ENCODE data around the gene GPR132. TPM values are rescaled to one million over a fixed set of nuclear protein-coding genes. Genes with fewer than 3 reads are reported as not detected.
A peak's percentile ranks its signal among the peaks of the same experiment; 100 is the strongest.

The GPR132 gene
- total RNA-seq, 2 donors from 2014 or later = 0.27 to 3.3 TPM

DNA sequence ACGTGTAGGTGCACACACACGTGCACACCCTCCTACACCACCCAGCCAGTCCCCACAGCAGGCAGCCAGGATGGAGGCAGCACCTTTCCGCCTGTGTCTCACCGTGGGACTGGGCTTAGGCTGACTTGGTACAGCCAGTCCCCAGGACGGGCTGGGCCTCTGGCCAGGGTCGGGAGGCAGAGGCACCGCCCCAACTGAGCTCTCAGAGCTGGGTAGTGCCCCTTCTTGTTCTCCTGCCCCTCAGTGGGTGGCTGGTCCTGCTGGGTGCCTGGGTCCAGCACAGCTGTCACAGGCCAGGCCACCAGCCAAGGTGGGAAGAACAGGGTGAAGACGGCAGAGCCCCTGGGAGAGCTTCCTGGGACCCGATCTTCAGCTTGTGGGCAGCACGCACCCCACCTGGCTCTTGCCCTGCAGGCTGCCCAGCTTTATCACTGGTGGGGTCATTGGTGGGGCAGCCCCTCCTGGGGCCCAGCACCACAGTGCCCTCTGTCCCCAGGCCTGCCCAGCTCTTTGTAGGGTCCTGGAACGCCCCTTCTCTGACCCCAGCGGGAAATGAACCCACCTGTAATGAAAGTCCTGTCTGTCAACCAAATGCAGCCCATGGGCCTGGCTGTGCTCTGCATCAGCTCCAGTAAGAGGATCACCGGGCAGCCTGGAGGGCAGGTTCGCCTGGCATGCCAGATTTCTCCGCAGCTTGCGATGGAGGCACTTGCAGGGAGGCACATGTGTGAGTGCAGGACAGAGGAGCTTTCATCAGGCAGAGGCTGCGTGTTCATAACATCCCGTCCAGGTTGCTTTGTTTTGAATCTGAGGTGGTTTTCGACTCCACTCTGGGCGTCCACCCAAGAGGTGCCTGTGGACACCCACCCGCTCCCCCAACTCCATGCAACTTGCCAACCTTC lies 59.0 kb downstream of the GPR132 start:
- Mint-ChIP-seq H3K4me1 (no peaks in the 10 kb centered on the region), H3K36me3 (ENCODE audit: low read depth) (peaks cover 19% of the 10 kb centered on the region), H3K27me3 (ENCODE audit: insufficient read depth) (no peaks in the 10 kb centered on the region), H3K4me3 (no peak overlapping the region), H3K27ac (peak overlapping the region; percentile 35), H3K9me3 (no peaks in the 10 kb centered on the region)
- Histone ChIP-seq H3K36me3 (ENCODE audit: control insufficient read depth, insufficient read depth, low read length) (peaks cover 26% of the 10 kb centered on the region), H3K27me3 (ENCODE audit: control insufficient read depth, insufficient read depth, low read length, poor library complexity, severe bottlenecking) (no peaks in the 10 kb centered on the region), H3K9me3 (ENCODE audit: control insufficient read depth, low read length) (no peaks in the 10 kb centered on the region), H3K4me3 (ENCODE audit: low read length) (no peak overlapping the region), H3K9ac (ENCODE audit: extremely low read depth, low read length, poor library complexity, severe bottlenecking) (no peak overlapping the region), H3K27ac (ENCODE audit: low read depth, low read length) (no peak overlapping the region), H3K4me1 (ENCODE audit: control insufficient read depth, insufficient read depth, low read length) (no peaks in the 10 kb centered on the region)
- whole genome bisulfite sequencing, 2 experiments (ENCODE audit: insufficient coverage in 1 of 2, insufficient read length in 1 of 2) = 96 to 98% methylated on average over 15 to 21 of the region's 21 CpGs
- TF ChIP-seq CTCF (conservative IDR thresholded peaks at IDR 0.05) = no peak
- no peak for DNase-seq

DNA sequence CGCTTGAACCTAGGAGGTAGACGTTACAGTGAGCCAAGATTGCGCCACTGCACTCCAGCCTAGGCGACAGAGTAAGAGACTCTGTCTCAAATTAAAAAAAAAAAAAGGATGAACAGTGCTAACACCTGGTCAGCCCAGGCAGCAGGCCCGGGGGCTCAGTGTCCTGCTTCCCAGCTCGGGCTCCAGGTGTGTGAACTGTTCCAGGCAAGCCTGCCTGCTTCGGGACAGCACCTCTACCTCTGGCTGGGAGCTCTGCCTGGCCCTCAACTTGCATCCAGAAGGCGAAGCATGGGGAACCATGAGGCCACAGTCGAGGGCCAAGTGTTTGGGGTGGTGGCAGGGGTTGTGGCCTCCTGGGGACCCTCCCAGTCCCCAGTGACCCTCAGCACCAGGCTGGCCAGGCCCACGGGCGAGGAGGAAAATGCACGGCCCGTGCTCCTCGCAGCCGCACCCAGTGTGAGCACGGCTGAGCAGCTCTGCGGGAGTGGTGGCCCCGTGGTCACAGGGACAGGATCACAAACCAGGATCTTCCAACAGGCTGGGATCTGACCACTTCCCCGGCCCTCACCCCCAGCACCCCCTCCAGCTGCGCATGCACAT lies 59.8 kb downstream of the GPR132 start:
- Histone ChIP-seq H3K9ac (ENCODE audit: extremely low read depth, low read length, poor library complexity, severe bottlenecking) (no peak overlapping the region), H3K36me3 (ENCODE audit: control insufficient read depth, insufficient read depth, low read length) (peaks cover 20% of the 10 kb centered on the region), H3K4me1 (ENCODE audit: control insufficient read depth, insufficient read depth, low read length) (no peaks in the 10 kb centered on the region), H3K4me3 (ENCODE audit: low read length) (no peak overlapping the region), H3K27ac (ENCODE audit: low read depth, low read length) (no peak overlapping the region), H3K27me3 (ENCODE audit: control insufficient read depth, insufficient read depth, low read length, poor library complexity, severe bottlenecking) (no peaks in the 10 kb centered on the region), H3K9me3 (ENCODE audit: control insufficient read depth, low read length) (no peaks in the 10 kb centered on the region)
- no peaks in the 10 kb centered on the region for H3K4me1 Mint-ChIP-seq
- peaks cover 16% of the 10 kb centered on the region for H3K36me3 Mint-ChIP-seq (ENCODE audit: low read depth)
- TF ChIP-seq CTCF (conservative IDR thresholded peaks at IDR 0.05) = no peak
- WGBS, 2 experiments (ENCODE audit: insufficient coverage in 1 of 2, insufficient read length in 1 of 2) = 92 to 97% methylated on average over 15 to 20 of the region's 20 CpGs
- no peaks in the 10 kb centered on the region for H3K27me3 Mint-ChIP-seq (ENCODE audit: insufficient read depth)
- H3K27ac Mint-ChIP-seq = no peak overlapping the region
- H3K9me3 Mint-ChIP-seq = no peaks in the 10 kb centered on the region
- no peak for DNase-seq
- no peak overlapping the region for H3K4me3 Mint-ChIP-seq

Other genes with a start within 250 kb of the GPR132 start
- 10 to 100 TPM; 38.9 to 43.1 TPM for gene CEP170B, start 200.2 kb downstream of the GPR132 start, total RNA-seq
- not detected for gene PLD4, start 140.6 kb downstream of the GPR132 start, total RNA-seq
- 1 to 10 TPM in 1 of 2 donors, under 1 TPM in 1; 0.93 to 2.2 TPM for gene AHNAK2, start 87.1 kb downstream of the GPR132 start, total RNA-seq
- 10 to 100 TPM; 11.2 to 12.5 TPM for gene CLBA1, start 79.6 kb downstream of the GPR132 start, total RNA-seq
- gene CDCA4, start 44.3 kb downstream of the GPR132 start, total RNA-seq = 10 to 100 TPM; 46.6 to 65.1 TPM
- 1 to 10 TPM; 6.4 TPM for gene JAG2, start 103.3 kb upstream of the GPR132 start, total RNA-seq
- gene NUDT14, start 115.9 kb upstream of the GPR132 start, total RNA-seq = 10 to 100 TPM; 43.4 to 59.5 TPM
- 10 to 100 TPM; 21.8 to 26.9 TPM for gene BTBD6, start 183.1 kb upstream of the GPR132 start, total RNA-seq
- 10 to 100 TPM; 37.0 to 44.5 TPM for gene BRF1, start 235.6 kb upstream of the GPR132 start, total RNA-seq
- 100 to 1,000 TPM; 117 to 121 TPM for gene PACS2, start 249.3 kb upstream of the GPR132 start, total RNA-seq